BJ (cell line): ENCODE results near the gene SND1. TPM values are rescaled to one million over a fixed set of nuclear protein-coding genes. Genes with fewer than 3 reads are reported as not detected.

Experiments
- CTCF ChIA-PET: fragments of 350-600 bp; formaldehyde crosslinking; extraction: SDS; loops from one replicate; lab custom pipeline; 2021; ENCODE audit warnings: antibody characterized with exemption, inconsistent platforms; lab: Yijun Ruan, JAX
- POLR2A ChIA-PET: fragments of 300-600 bp; sonication (Branson Sonifier 250); formaldehyde crosslinking; extraction: SDS; loops from one replicate; lab custom pipeline; 2021; ENCODE audit warnings: antibody characterized with exemption; lab: Charles Lee
- DNase-seq: peaks from one replicate; pipeline ENCODE4 v3.0.0-alpha.2; 2011; ENCODE audit warnings: low read depth
- H3K27me3 ChIP-seq: 2 replicates; pipeline ENCODE4 v1.6.0; 2011; ENCODE audit warnings: low read length; ENCODE audit not compliant: control insufficient read depth, insufficient read depth
- H3K36me3 ChIP-seq: 2 replicates; pipeline ENCODE4 v1.5.1; 2011; ENCODE audit warnings: low read length; ENCODE audit not compliant: control insufficient read depth, insufficient read depth
- H3K4me3 ChIP-seq: 2 replicates; pipeline ENCODE4 v1.5.1; 2011; ENCODE audit warnings: low read depth, mild to moderate bottlenecking, control low read depth, low read length
- polyA plus RNA-seq: library from polyadenylated mRNA; depleted of rRNA; stranded (reverse); fragments of >200 nt; gene quantifications from 2 replicates; pipeline ENCODE4 v1.2.3, GENCODE V29; 2011
- TF ChIP-seq, protein P1 (sequence below): IDR thresholded peaks from 2 replicates; pipeline ENCODE4 v1.5.1; 2011; ENCODE audit warnings: low read depth, mild to moderate bottlenecking, control low read depth, inconsistent platforms, low read length, moderate library complexity; ENCODE audit not compliant: insufficient read depth

SND1 gene
- polyA plus RNA-seq, 1 experiment = 203 TPM

DNA sequence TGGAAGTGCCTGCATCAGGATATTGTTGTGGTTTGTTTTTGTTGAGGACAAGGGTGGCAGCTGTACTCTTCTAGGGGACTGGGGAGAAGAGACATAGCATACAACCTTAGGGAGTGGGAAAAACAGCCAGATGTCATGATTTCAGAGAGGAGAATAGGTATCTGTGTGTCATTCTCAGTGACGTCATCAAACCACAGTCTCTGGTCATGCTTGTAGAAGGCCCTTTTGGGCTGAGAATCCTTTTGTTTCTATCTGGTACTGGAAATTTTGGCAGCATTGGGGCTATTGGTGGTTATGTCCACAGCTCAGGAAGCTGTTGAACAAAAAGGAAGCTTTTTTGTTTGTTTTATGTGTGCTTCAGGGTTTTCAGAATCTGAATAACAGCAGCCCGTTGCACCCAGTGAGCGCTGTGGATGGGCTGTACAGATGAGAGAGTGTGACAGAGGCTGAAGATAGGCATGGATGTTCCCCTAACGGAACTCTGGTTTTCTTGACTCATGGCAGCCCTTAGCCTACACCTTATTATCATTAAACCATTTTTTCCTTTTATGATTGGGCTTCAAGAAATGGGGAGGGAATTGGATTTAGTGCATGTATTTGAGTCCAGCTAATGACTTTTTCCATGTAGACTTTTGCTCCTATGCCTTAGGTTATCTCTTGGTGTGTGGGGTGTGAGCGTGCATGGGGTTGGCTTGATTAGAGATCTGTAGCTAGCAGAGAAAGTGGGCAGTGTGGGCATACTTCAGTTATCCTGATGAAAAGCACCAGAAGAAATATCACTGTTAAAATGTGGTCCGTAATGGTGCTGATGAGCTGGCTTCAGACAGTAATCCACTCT, 65.7 kb downstream of the SND1 start:
- Histone ChIP-seq H3K4me3 (no peak overlapping the region), H3K36me3 (peaks cover 2% of the 10 kb centered on the region), H3K27me3 (no peaks in the 10 kb centered on the region)
- ChIA-PET POLR2A (no interaction called here), CTCF (interaction anchor here (0.7 to 4.0 kb wide), 3 partner anchors 9 to 14 kb away, joined by 3 to 17 read pairs (median 4); no protein-coding TSS in a partner anchor)
- no peak for DNase-seq
- TF ChIP-seq, protein P1, sequence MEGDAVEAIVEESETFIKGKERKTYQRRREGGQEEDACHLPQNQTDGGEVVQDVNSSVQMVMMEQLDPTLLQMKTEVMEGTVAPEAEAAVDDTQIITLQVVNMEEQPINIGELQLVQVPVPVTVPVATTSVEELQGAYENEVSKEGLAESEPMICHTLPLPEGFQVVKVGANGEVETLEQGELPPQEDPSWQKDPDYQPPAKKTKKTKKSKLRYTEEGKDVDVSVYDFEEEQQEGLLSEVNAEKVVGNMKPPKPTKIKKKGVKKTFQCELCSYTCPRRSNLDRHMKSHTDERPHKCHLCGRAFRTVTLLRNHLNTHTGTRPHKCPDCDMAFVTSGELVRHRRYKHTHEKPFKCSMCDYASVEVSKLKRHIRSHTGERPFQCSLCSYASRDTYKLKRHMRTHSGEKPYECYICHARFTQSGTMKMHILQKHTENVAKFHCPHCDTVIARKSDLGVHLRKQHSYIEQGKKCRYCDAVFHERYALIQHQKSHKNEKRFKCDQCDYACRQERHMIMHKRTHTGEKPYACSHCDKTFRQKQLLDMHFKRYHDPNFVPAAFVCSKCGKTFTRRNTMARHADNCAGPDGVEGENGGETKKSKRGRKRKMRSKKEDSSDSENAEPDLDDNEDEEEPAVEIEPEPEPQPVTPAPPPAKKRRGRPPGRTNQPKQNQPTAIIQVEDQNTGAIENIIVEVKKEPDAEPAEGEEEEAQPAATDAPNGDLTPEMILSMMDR = no peak

DNA sequence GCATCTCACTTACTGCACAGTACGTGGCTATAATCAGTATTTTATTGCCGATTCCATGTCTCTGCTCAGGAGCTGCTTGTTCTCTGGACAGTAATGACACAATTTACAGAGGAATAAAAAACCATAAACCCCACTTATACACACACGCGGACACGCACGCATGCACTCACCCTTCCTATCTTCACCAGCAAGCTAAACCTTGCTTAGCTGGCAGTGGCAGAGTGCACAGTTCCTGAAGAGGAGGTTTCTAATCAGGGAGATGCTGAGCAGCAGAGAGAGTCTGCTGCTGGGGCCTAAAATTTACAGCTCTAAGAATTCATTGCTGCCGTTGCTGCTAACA, 66.3 kb downstream of the SND1 start:
- TF ChIP-seq, protein P1 = no peak
- peaks cover 2% of the 10 kb centered on the region for H3K36me3 ChIP-seq
- CTCF ChIA-PET = interaction anchor here (0.6 to 4.0 kb wide), 4 partner anchors 9 to 684 kb away, joined by 3 to 17 read pairs (median 4); no protein-coding TSS in a partner anchor

DNA sequence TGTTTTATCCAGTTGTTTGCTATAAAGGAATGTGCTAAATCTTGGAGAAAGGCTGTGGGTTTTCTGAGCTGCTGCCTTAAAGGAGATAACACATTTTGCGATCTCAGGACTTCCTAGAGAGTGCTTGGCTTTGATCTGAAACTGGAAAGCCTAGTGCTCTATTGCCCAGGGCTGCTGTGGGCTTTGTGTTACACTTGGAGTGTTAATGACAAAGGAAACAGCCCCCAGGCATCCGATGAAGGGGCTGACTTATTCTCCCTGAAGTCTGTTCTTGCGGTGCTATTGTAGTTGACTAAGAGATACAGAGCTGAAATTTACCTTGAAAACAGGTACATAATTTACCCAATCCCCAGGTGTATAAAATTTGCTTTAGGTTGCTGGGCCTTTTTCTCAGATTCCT, 74.5 kb downstream of the SND1 start:
- peaks cover 7% of the 10 kb centered on the region for H3K36me3 ChIP-seq
- no peak overlapping the region for H3K4me3 ChIP-seq
- no peak for DNase-seq
- ChIA-PET CTCF (interaction anchor here (0.7 to 0.9 kb wide), 2 partner anchors 8 to 43 kb away, joined by 3 read pairs; no protein-coding TSS in a partner anchor), POLR2A (no interaction called here)
- no peaks in the 10 kb centered on the region for H3K27me3 ChIP-seq
- TF ChIP-seq, protein P1 = no peak

More for the DNA sequence above, 66.3 kb downstream of the SND1 start:
- H3K4me3 ChIP-seq = no peak overlapping the region
- POLR2A ChIA-PET = no interaction called here
- DNase-seq = no peak
- no peaks in the 10 kb centered on the region for H3K27me3 ChIP-seq

DNA sequence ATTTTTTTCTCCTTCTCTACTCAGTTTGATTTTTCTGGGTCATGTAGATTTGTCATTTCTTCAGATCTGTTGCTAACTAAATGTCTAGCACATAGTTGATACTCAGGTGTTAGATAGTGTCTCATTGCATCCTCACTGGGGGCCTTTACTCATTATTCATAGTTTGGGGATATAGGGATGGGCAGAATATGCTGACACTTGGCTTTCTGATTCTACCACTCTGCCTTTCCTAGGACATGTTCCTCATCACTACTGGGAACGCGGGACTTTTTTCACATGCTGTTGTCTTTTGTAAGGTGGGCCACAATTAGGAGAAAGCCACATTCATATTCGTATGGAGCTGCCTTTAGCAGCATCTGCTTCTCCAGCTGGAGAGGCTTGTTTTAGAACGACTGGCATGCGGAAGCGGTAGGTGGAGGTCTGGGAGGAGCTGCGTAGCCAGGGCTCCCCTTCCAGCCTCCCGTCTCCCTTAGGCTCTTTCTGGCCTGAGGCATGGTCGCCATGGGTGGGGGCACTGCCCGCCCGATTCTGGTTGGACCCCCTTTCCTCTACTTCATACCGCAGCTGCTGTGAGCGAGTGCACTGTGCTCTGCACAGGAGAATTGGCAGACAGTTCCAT, 78.8 kb downstream of the SND1 start:
- Histone ChIP-seq H3K4me3 (no peak overlapping the region), H3K36me3 (peaks cover 10% of the 10 kb centered on the region), H3K27me3 (no peaks in the 10 kb centered on the region)
- POLR2A ChIA-PET = no interaction called here
- CTCF ChIA-PET = interaction anchor here (0.8 to 1.6 kb wide), 2 partner anchors 13 to 23 kb away, joined by 3 to 4 read pairs; no protein-coding TSS in a partner anchor
- DNase-seq = no peak
- TF ChIP-seq, protein P1 = no peak
